ENCODE measurements around the gene ANKRD10.

Gene ANKRD10

GRCh38 chr13:110835721-110836604, 78.9 kb downstream of the ANKRD10 start:
- peaks cover 4% of the 10 kb centered on the region for H3K27me3 ChIP-seq (ENCODE audit: insufficient read depth, poor library complexity, severe bottlenecking)
- H3K27ac ChIP-seq (replicated peaks) = no peak overlapping the region
- no peak for DNase-seq (ENCODE audit: low read depth in 1 of 2, low spot score in 1 of 2)
- TF ChIP-seq POLR2AphosphoS5 (IDR thresholded peaks at IDR 0.05; ENCODE audit: low read depth) (no peak), GABPA (IDR thresholded peaks at IDR 0.05; ENCODE audit: low read depth) (no peak), REST (IDR thresholded peaks at IDR 0.05; ENCODE audit: insufficient replicate concordance, low read depth) (no peak), CTCF (IDR thresholded peaks at IDR 0.05; ENCODE audit: insufficient read depth, low read length) (no peak), SPI1 (IDR thresholded peaks at IDR 0.05; ENCODE audit: borderline replicate concordance, low read depth) (no peak)
- no peak overlapping the region for H3K4me3 ChIP-seq (replicated peaks; ENCODE audit: insufficient read depth, low read length)

GRCh38 chr13:110834572-110834971, 80.3 kb downstream of the ANKRD10 start:
- peaks cover 4% of the 10 kb centered on the region for H3K27me3 ChIP-seq (ENCODE audit: insufficient read depth, poor library complexity, severe bottlenecking)
- no peak overlapping the region for H3K27ac ChIP-seq (replicated peaks)
- no peak for TF ChIP-seq SPI1 (IDR thresholded peaks at IDR 0.05; ENCODE audit: borderline replicate concordance, low read depth)
- TF ChIP-seq REST (IDR thresholded peaks at IDR 0.05; ENCODE audit: insufficient replicate concordance, low read depth) = no peak
- TF ChIP-seq CTCF (IDR thresholded peaks at IDR 0.05; ENCODE audit: insufficient read depth, low read length) = no peak
- no peak for TF ChIP-seq GABPA (IDR thresholded peaks at IDR 0.05; ENCODE audit: low read depth)
- no peak for TF ChIP-seq POLR2AphosphoS5 (IDR thresholded peaks at IDR 0.05; ENCODE audit: low read depth)
- DNase-seq (ENCODE audit: low read depth in 1 of 2, low spot score in 1 of 2) = no peak
- no peak overlapping the region for H3K4me3 ChIP-seq (replicated peaks; ENCODE audit: insufficient read depth, low read length)

- DNase-seq (ENCODE audit: low read depth in 1 of 2, low spot score in 1 of 2) = no peak
- Histone ChIP-seq H3K27me3 (ENCODE audit: insufficient read depth, poor library complexity, severe bottlenecking) (peaks cover 4% of the 10 kb centered on the region), H3K4me3 (replicated peaks; ENCODE audit: insufficient read depth, low read length) (no peak overlapping the region), H3K27ac (replicated peaks) (no peak overlapping the region)
- TF ChIP-seq CTCF (IDR thresholded peaks at IDR 0.05; ENCODE audit: insufficient read depth, low read length) = no peak
- TF ChIP-seq SPI1 (IDR thresholded peaks at IDR 0.05; ENCODE audit: borderline replicate concordance, low read depth) = no peak
- no peak for TF ChIP-seq REST (IDR thresholded peaks at IDR 0.05; ENCODE audit: insufficient replicate concordance, low read depth)
- no peak for TF ChIP-seq GABPA (IDR thresholded peaks at IDR 0.05; ENCODE audit: low read depth)
- no peak for TF ChIP-seq POLR2AphosphoS5 (IDR thresholded peaks at IDR 0.05; ENCODE audit: low read depth)
Observed at GRCh38 chr13:110832531-110832930, 82.3 kb downstream of the ANKRD10 start.

Data from HL-60 (cell line).